NCI-H1436 treated with DMSO at 0.1 percent for 48 hours (cell line): ENCODE results near the gene CHMP6.

Experiments used
- DNase-seq: peaks from one replicate; lab custom pipeline; 2025; lab: John Stamatoyannopoulos, UW

Gene CHMP6

DNA sequence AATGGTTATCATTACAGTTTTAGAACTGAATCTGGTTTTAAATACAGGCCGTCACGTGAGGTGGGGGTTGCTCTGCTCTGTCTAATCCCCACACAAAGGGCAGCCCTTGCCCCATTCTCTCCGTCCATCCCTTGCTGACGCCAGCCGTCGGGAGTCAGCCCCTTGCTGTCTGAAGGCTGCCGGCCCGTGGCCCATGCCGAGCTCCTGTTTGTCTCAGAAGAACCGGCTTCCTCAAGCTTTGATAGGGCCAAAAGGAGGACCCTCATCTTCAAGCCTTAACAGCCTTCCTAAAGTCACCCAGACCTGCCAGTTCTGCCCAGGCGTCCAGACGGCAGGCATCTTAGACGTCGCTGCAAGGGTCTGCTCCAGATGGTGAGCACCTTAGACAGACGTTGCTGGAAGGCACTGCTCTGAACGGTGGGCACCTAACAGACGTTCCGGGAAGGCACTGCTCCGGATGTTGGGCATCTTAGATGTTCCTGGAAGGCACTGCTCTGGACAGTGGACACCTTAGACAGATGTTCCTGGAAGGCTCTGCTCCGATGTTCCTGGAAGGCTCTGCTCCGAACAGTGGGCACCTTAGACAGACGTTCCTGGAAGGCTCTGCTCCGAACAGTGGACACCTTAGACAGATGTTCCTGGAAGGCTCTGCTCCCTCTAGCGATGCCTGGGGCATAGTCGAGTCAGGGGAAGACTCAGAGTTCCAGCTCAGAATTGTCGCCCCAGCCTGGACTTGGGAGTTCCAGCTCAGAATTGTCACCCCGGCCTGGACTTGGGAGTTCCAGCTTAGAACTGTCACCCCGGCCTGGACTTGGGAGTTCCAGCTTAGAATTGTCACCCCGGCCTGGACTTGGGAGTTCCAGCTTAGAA, 35.1 kb upstream of the CHMP6 start:
- DNase-seq, result no peak

- no peak for DNase-seq
These were observed 34.1 kb upstream of the CHMP6 start for GRCh38 chr17:80957461-80957941.

GRCh38 chr17:80959330-80960036, 32.2 kb upstream of the CHMP6 start:
- DNase-seq, result no peak

GRCh38 chr17:80960037-80960796, 31.4 kb upstream of the CHMP6 start:
- DNase-seq, result no peak

DNA sequence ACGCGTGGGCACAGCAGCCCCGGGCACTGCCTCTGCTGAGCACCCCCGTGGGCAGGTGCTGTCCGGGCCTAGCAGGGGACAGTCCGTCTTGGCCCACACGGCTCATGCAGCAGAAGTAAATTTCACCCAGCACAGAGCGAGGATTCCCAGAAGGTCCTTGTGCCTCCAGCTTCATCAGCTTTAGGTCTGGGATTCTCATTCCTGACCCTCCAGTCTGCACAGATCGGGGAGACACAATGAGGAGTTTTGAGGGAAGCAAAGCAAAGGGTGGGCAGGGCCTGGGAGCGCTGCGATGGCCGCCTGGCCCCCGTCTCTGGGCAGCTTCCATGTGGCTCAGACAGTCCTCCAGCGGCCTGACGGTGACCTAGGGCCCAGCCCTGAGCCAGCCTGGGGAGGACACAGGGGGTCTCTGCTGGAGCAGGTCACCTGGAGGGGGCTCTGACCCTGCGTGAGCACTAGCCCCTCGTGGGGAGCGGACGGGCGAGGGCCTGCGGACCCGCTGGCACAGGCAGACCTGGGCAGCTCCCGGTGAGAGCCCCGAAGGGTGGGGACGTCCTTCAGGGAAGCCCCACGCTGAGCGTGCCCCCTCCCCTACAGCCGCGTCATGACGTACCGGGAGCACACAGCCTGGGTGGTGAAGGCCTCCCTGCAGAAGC, 30.7 kb upstream of the CHMP6 start:
- DNase-seq, result no peak

DNA sequence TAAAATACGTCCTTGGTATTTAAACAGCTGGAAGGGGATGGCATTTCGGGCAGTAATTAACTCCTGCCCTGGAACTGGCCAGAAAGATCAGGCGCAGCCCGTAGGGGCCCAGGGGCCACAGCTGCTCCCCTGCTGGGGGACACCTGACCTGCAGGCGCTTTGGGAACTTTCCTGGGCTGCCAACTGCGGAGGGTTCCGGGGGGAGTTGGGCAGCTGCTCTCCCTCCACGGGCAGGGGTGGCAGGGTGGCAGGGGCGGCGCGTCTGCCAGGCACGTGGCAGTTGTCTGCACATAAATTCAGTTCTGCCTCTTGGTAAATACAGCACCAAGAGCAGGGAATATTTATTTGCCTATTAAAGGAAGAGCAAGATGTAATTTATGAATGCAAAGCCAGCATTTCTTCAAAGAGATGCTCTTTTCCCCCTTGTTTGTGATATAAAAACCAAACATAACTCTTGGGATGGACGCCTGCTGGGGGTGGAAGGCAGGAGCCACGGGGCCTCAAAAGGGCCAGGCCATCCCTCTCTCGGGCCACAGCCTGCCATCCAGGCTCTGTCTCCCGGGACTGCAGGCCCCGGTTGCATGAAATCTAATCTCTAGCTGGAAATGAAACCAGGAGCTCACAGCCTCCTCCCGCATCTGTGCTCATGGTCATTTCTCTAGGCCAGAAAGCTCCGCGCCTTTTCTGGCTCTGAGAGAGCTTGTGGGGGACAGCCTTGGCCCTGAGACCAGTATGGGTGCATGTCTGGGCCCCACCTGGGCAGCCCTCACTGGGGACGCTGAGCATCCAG, 29.9 kb upstream of the CHMP6 start:
- DNase-seq, result no peak

DNA sequence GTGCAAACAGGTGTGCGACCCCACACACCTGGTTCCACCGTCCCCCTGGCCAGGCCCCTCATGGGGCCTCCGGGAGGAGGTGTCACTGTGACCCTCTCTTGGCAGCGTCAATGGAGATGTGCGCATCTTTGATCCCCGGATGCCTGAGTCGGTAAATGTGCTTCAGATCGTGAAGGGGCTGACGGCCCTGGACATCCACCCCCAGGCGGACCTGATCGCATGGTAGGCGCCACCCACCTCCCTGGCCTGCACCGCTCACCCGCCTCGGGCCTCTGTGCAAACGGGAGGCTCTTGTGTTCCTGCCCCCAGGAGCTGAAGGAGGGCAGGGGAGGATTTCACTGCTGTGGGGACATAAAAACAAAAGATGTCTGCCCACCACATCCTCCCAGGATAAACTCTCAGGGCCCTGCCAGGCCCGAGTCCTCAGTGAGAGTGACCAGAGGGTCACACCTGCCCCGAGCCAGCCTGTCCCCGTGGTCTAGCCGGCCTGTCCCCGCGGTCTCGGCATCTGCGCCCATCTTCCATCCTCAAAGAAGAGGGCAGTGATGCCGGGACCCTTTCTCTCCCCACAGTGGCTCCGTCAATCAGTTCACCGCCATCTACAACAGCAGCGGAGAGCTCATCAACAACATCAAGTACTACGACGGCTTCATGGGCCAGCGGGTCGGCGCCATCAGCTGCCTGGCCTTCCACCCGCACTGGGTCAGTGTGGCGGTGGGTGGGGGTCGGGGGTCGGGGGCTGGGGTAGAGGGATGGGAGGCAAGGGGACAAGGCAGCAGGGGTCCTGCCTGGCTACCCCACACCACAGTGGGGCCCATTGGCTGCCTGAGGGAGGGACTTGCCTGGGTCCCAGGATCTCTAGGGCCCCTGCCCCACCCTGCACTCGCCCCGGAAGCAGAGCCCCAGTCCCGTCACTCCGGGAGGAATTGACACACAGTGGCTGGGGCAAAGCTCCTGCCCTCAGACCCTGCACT, 29.0 kb upstream of the CHMP6 start:
- no peak for DNase-seq

DNA sequence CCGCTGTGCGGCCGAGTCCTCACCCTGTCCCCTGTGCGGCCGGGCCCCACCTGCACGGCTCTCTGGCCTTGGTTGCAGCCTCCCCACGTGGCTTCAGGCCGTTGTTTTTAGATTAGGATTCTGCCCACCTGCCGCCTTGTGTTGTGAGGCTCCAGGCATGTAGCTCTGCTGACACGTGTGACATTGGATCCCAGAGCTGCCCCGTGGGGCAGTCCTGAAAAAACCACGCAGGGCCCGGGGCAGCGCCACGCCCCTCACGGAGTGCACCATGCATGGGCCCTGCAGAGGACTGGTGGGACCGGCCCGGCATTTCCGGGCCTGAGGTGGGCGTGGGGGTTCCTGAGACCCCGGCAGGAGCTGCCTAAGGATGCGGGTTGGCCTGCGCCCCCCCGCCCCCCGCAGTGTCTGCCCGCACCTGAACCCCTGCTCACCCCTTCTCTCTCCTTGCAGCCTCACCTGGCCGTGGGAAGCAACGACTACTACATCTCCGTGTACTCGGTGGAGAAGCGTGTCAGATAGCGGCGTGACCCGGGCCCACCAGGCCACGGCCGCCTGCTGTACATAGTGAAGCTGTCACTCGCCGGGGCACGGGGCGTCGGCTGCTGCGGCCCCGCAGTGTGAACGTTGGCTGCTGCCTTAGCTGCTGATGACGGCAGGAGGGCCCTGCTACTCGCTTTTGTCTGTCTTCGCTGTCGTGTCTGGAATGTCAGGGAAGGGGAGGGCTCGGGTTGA, 27.7 kb upstream of the CHMP6 start:
- no peak for DNase-seq

- DNase-seq, result no peak
These were observed 27.1 kb upstream of the CHMP6 start for GRCh38 chr17:80964544-80964856.

DNA sequence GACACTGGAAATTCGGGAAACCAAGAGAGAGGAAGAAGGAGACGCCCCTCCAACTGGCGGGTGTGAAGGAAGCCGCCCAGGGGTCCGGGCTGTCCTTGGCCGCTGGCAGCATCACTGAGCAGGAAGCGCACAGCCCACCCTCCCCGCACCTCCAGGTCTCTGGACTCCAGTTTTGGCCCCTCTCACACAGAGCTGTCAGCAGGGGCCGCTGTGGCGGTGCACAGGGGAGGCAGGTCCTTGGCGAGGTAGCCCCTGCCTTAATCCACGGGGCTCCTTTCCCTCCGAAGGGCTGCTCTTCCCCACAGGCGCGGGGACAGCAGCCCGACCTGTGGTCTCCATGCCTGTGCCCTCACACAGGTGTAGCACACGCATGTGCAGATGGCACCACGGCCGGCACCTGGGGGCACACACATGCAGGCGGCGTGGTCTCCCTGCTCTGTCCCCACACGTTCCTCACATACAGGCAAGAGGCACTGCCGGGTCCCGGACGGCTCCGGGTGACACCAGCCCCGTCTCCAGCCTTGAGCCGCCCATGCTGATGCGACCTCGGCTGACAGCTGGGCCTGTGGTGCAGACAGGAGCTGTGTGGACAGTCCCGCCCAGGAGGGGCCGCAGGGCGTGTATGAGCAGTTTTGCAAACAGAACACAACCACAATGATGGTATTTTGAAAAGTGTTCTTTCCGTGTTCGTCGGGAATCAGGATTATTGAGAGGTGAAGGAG, 26.6 kb upstream of the CHMP6 start:
- DNase-seq, result no peak

DNA sequence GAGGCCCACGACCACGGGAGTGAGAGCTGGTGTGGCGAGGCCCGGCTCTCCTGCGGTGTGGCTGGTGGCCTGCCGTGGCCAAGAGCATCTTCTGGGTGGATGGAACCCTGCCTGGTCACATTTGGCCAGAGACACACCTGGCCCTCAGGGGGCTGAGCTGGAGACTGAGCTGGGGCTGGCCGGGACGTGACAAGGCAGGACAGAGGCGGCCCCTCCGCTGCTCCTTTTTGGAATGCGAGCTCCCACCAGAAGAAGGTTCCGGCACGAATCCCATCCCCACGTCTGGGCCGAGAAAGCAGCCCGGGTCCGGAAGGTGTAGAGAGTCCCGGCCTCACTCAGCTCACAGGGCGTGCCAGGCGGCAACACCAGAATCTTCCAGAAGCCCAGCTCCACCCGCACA, 26.0 kb upstream of the CHMP6 start:
- DNase-seq, result no peak

DNA sequence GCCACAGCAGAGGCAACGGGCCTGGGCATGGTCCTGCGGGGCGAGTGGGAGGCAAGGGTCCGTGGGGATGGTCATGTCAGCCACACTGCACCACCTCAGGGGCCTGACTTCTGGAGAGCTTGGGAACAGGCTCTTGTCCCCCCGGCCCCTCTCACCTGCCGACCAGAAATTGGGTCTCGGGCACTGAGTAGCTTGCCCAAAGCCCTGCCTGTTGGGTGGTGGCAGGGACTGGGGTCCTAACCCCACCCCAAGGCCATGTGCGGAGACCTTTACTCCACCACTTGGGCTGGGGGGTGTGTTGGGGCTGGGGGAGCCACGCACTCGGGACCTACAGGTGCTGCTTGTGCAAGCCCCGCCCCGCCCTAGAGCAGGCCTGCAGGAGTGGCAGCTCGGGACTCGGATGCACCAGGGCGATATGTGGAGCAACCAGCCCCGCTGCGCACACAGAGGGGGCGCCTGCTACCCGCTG, 24.2 kb upstream of the CHMP6 start:
- DNase-seq, result no peak

DNA sequence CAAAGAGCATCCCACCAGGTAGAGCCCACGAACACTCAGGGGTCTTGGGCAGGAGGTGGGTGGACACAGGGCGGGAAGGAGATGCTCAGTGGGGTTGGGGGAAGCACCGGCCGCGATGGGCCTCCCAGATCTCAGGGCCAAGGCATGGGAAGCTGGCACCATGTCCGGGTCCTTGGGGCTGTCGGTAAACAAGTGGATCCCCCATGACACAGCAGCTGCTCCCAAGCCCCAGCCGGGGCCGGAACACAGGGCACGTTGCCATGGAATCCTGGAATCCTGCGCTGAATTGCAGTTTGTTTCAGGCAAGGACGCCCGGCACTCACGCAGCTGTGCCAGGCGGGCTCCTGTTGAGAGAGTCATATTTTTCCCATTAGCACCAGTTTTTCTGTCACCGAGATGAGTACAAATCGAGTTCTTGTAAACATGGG, 23.0 kb upstream of the CHMP6 start:
- DNase-seq, result no peak

- no peak for DNase-seq
These were observed 22.5 kb upstream of the CHMP6 start for GRCh38 chr17:80969030-80969673.

GRCh38 chr17:80969674-80970043, 22.0 kb upstream of the CHMP6 start:
- no peak for DNase-seq

GRCh38 chr17:80970044-80970761, 21.4 kb upstream of the CHMP6 start:
- no peak for DNase-seq
